ENCODE data around the gene RPS6KA2. TPM values are rescaled to one million over a fixed set of nuclear protein-coding genes. Genes with fewer than 3 reads are reported as not detected.

Gene RPS6KA2
- total RNA-seq, 3 donors from 2014 or later, result 2.8 to 6.2 (median 6.0) TPM

GRCh38 chr6:166620478-166621113, 6.5 kb downstream of the RPS6KA2 start:
- Mint-ChIP-seq H3K36me3 (ENCODE audit: insufficient read depth) (peaks cover 7% of the 10 kb centered on the region), H3K4me1 (ENCODE audit: low read depth) (peaks cover 1% of the 10 kb centered on the region), H3K27me3 (ENCODE audit: low read depth) (peaks cover 17% of the 10 kb centered on the region), H3K9me3 (no peaks in the 10 kb centered on the region), H3K4me3 (no peak overlapping the region)
- no peak for DNase-seq
- no peak for ATAC-seq

GRCh38 chr6:166619912-166620311, 7.1 kb downstream of the RPS6KA2 start:
- Mint-ChIP-seq H3K4me3 (no peak overlapping the region), H3K9me3 (no peaks in the 10 kb centered on the region), H3K27me3 (ENCODE audit: low read depth) (peaks cover 13% of the 10 kb centered on the region), H3K4me1 (ENCODE audit: low read depth) (no peaks in the 10 kb centered on the region), H3K36me3 (ENCODE audit: insufficient read depth) (peaks cover 7% of the 10 kb centered on the region)
- no peak for DNase-seq
- ATAC-seq, result no peak

GRCh38 chr6:166618866-166619761, 7.9 kb downstream of the RPS6KA2 start:
- Mint-ChIP-seq H3K4me3 (no peak overlapping the region), H3K4me1 (ENCODE audit: low read depth) (no peaks in the 10 kb centered on the region), H3K27me3 (ENCODE audit: low read depth) (peaks cover 10% of the 10 kb centered on the region), H3K36me3 (ENCODE audit: insufficient read depth) (peaks cover 7% of the 10 kb centered on the region), H3K9me3 (no peaks in the 10 kb centered on the region)
- ATAC-seq (no peak), DNase-seq (no peak)

GRCh38 chr6:166618251-166618650, 8.8 kb downstream of the RPS6KA2 start:
- no peak for ATAC-seq
- Mint-ChIP-seq H3K9me3 (no peaks in the 10 kb centered on the region), H3K4me1 (ENCODE audit: low read depth) (no peaks in the 10 kb centered on the region), H3K27me3 (ENCODE audit: low read depth) (peaks cover 8% of the 10 kb centered on the region), H3K36me3 (ENCODE audit: insufficient read depth) (peaks cover 7% of the 10 kb centered on the region), H3K4me3 (no peak overlapping the region)
- DNase-seq, result no peak

- no peak overlapping the region for H3K4me3 Mint-ChIP-seq
- no peaks in the 10 kb centered on the region for H3K4me1 Mint-ChIP-seq (ENCODE audit: low read depth)
- H3K27me3 Mint-ChIP-seq (ENCODE audit: low read depth), result peaks cover 3% of the 10 kb centered on the region
- no peak for ATAC-seq
- H3K36me3 Mint-ChIP-seq (ENCODE audit: insufficient read depth), result peaks cover 7% of the 10 kb centered on the region
- DNase-seq, result no peak
- H3K9me3 Mint-ChIP-seq, result no peaks in the 10 kb centered on the region
These were observed 9.7 kb downstream of the RPS6KA2 start for GRCh38 chr6:166617359-166617758.

GRCh38 chr6:166616261-166617238, 10.5 kb downstream of the RPS6KA2 start:
- H3K4me1 Mint-ChIP-seq (ENCODE audit: low read depth), result no peaks in the 10 kb centered on the region
- ATAC-seq (no peak), DNase-seq (no peak)
- H3K36me3 Mint-ChIP-seq (ENCODE audit: insufficient read depth), result peaks cover 7% of the 10 kb centered on the region
- no peaks in the 10 kb centered on the region for H3K9me3 Mint-ChIP-seq
- no peaks in the 10 kb centered on the region for H3K27me3 Mint-ChIP-seq (ENCODE audit: low read depth)
- H3K4me3 Mint-ChIP-seq, result no peak overlapping the region

- H3K4me3 Mint-ChIP-seq, result no peak overlapping the region
- no peaks in the 10 kb centered on the region for H3K9me3 Mint-ChIP-seq
- no peak for DNase-seq
- H3K36me3 Mint-ChIP-seq (ENCODE audit: insufficient read depth), result peaks cover 7% of the 10 kb centered on the region
- H3K4me1 Mint-ChIP-seq (ENCODE audit: low read depth), result no peaks in the 10 kb centered on the region
- H3K27me3 Mint-ChIP-seq (ENCODE audit: low read depth), result no peaks in the 10 kb centered on the region
- no peak for ATAC-seq
These were observed 11.8 kb downstream of the RPS6KA2 start for GRCh38 chr6:166615059-166615770.

- Mint-ChIP-seq H3K36me3 (ENCODE audit: insufficient read depth) (peaks cover 7% of the 10 kb centered on the region), H3K9me3 (no peaks in the 10 kb centered on the region), H3K4me1 (ENCODE audit: low read depth) (no peaks in the 10 kb centered on the region), H3K27me3 (ENCODE audit: low read depth) (no peaks in the 10 kb centered on the region), H3K4me3 (no peak overlapping the region)
- ATAC-seq (no peak), DNase-seq (no peak)
These were observed 12.5 kb downstream of the RPS6KA2 start for GRCh38 chr6:166614589-166614988.

- Mint-ChIP-seq H3K4me3 (no peak overlapping the region), H3K36me3 (ENCODE audit: insufficient read depth) (peaks cover 7% of the 10 kb centered on the region), H3K9me3 (no peaks in the 10 kb centered on the region), H3K27me3 (ENCODE audit: low read depth) (no peaks in the 10 kb centered on the region), H3K4me1 (ENCODE audit: low read depth) (no peaks in the 10 kb centered on the region)
- ATAC-seq (no peak), DNase-seq (no peak)
These were observed 12.9 kb downstream of the RPS6KA2 start for GRCh38 chr6:166614171-166614583.

GRCh38 chr6:166613027-166613426, 14.0 kb downstream of the RPS6KA2 start:
- Mint-ChIP-seq H3K4me3 (no peak overlapping the region), H3K36me3 (ENCODE audit: insufficient read depth) (no peaks in the 10 kb centered on the region), H3K9me3 (no peaks in the 10 kb centered on the region), H3K4me1 (ENCODE audit: low read depth) (no peaks in the 10 kb centered on the region), H3K27me3 (ENCODE audit: low read depth) (no peaks in the 10 kb centered on the region)
- DNase-seq (no peak), ATAC-seq (no peak)

- Mint-ChIP-seq H3K9me3 (no peaks in the 10 kb centered on the region), H3K36me3 (ENCODE audit: insufficient read depth) (no peaks in the 10 kb centered on the region), H3K4me1 (ENCODE audit: low read depth) (no peaks in the 10 kb centered on the region), H3K4me3 (no peak overlapping the region), H3K27me3 (ENCODE audit: low read depth) (no peaks in the 10 kb centered on the region)
- DNase-seq, result no peak
- no peak for ATAC-seq
These were observed 14.6 kb downstream of the RPS6KA2 start for GRCh38 chr6:166612471-166612881.

- Mint-ChIP-seq H3K36me3 (ENCODE audit: insufficient read depth) (no peaks in the 10 kb centered on the region), H3K4me1 (ENCODE audit: low read depth) (no peaks in the 10 kb centered on the region), H3K9me3 (no peaks in the 10 kb centered on the region), H3K4me3 (no peak overlapping the region), H3K27me3 (ENCODE audit: low read depth) (no peaks in the 10 kb centered on the region)
- no peak for DNase-seq
- no peak for ATAC-seq
These were observed 15.4 kb downstream of the RPS6KA2 start for GRCh38 chr6:166611631-166612030.

- ATAC-seq (no peak), DNase-seq (no peak)
- no peaks in the 10 kb centered on the region for H3K36me3 Mint-ChIP-seq (ENCODE audit: insufficient read depth)
- no peaks in the 10 kb centered on the region for H3K9me3 Mint-ChIP-seq
- no peaks in the 10 kb centered on the region for H3K4me1 Mint-ChIP-seq (ENCODE audit: low read depth)
- no peaks in the 10 kb centered on the region for H3K27me3 Mint-ChIP-seq (ENCODE audit: low read depth)
- no peak overlapping the region for H3K4me3 Mint-ChIP-seq
These were observed 17.0 kb downstream of the RPS6KA2 start for GRCh38 chr6:166610069-166610468.

GRCh38 chr6:166608774-166609173, 18.3 kb downstream of the RPS6KA2 start:
- Mint-ChIP-seq H3K4me3 (no peak overlapping the region), H3K36me3 (ENCODE audit: insufficient read depth) (no peaks in the 10 kb centered on the region), H3K4me1 (ENCODE audit: low read depth) (no peaks in the 10 kb centered on the region), H3K27me3 (ENCODE audit: low read depth) (no peaks in the 10 kb centered on the region), H3K9me3 (no peaks in the 10 kb centered on the region)
- DNase-seq, result no peak
- no peak for ATAC-seq

Measured in activated T-cell treated with anti-CD3 and anti-CD28 coated beads, Interleukin-2, amount 50 U/mL, for 4 hours (primary cell).